GM06990 (cell line): Measurements from ENCODE around the gene ZNF254.

ENCODE experiments used
- DNase-seq: peaks from one replicate; pipeline ENCODE4 v3.0.0-alpha.2; 2011; ENCODE audit not compliant: insufficient read length; ENCODE audit errors: extremely low read depth
- H3K27me3 ChIP-seq: replicated peaks from 2 replicates; pipeline ENCODE4 v1.6.0; 2011; ENCODE audit warnings: low read length; ENCODE audit not compliant: control insufficient read depth, insufficient read depth
- H3K36me3 ChIP-seq: 2 replicates; pipeline ENCODE4 v1.5.1; 2011; ENCODE audit warnings: low read length; ENCODE audit not compliant: control insufficient read depth, insufficient read depth
- H3K4me3 ChIP-seq: replicated peaks from 2 replicates; pipeline ENCODE4 v1.5.1; 2011; ENCODE audit warnings: low read depth, mild to moderate bottlenecking, control low read depth, low read length
- CTCF ChIP-seq: IDR thresholded peaks from 2 replicates; pipeline ENCODE4 v1.5.1; 2011; ENCODE audit warnings: low read length, control low read depth, mild to moderate bottlenecking, inconsistent platforms; ENCODE audit not compliant: insufficient read depth, poor library complexity, severe bottlenecking

The ZNF254 gene

DNA sequence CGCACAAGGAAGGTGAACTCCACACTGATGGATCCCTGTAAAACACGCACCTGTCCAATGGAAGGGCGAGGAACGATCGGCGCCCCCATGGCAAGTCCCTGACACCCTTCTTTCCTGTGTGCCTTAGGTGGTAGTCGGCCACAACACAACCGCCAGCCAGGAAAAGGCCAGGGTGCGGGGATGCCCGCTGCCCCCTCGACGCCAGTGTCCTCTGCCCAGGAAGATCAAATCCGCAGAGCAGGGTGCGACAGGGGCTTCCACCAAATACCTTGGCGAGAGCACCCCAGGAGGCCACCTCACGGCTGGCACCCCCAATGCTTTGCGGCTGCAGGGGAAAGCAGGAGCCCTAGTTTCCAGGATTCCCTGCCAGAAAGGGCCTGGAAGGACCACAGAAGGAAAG, 91.2 kb downstream of the ZNF254 start:
- H3K4me3 ChIP-seq = no peak overlapping the region
- DNase-seq = no peak
- H3K27me3 ChIP-seq = no peaks in the 10 kb centered on the region
- H3K36me3 ChIP-seq = no peaks in the 10 kb centered on the region
- TF ChIP-seq CTCF = no peak
